T-helper 1 cell (primary cell): ENCODE data around the gene MYMX.

Experiments used
- DNase-seq, 5 donors: peaks; one replicate each; pipeline ENCODE4 v3.0.0-alpha.2; 2012 to 2020

The MYMX gene

DNA sequence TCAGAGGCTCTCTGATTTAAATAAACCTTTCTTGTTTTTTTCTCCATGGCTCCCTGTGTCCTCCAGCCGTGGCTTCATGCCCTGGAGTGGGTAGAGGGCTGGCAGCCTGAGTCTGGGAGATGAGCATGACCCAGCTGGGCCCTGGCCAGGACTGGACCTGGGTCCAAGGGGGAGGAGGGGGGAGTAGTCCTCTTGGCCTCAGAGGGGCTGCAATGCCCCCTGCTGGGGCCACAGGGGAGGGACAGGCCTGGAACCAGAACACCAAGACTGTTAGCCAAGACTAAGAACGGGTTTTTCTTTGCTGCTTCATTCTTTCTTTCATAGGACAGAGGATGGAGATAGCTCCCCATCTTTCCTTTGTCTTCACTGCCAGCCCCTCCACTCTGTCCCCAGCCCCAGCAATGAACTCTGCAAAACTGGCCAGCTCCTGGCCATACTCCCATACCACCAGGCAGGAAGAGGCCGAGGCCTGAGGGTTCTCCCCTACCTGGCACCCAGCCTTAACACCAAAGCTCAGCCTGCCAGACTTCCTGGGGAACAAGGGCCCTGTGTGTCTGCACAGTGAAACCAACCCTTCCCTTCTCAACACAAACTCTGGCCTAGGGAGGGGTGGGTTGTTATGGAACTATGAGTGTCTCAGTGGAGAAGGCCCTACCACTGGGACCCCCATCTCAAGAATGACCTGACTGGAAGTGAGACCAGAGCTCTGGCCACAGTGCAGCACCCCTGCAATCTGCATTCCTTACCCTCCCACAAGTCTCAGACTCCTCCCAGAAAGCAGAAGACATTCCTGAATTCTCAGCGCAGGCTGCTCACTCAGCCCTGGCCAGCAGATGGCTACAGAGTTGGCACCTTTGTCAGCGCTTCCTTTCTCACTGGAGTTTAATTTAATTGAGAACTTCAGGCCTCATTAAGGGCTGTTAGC lies 17.6 kb downstream of the MYMX start:
- no peak for DNase-seq

DNA sequence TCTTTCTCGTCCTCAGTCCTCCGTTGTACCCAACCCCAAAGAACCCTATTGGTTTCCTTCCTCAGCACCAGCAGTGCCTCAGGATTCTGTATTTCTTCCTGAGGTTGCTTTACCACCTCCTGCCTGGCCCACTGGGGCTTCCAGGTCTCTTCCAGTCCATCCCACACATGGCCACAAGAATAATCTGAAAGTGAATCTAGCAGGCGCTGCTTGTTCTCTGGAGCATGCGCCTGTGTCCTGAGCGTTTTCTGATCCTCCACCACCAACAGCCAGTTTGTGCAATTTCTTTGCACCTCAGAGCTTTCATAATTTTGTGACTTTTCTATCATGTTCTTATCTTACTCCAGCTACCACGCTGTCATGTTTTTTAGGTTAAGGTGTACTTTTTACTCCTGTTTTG lies 18.5 kb downstream of the MYMX start:
- DNase-seq = no peak

DNA sequence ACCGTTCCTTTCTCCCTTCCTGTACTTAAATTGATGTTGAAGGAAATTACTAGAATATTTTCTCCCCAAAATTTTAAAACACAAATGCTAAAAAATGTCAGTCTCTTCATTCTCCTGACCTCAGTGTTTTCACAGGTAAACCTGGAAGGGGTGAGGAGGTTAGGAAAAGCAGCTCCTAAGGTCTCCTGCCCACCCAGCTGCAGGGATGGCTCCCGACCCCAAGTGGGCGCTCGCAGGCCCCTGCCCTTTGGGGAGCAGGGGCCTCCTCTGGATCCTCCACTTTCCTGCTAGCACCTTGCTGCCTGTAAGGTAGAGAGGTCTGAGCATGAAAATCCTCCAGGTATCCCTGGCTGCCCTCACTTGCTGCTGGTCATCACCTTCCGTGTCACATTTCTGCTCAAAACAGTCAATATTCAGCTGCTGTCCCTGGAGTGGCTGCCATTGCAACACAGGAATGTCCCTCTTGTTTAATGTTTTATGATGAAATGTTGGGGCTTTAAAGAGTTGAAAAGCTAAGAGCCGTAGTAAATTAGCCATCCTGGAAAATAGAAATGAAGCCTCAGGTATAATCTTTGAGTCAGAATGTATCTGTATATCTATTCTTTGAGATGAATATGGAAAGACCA lies 19.3 kb downstream of the MYMX start:
- DNase-seq = no peak

DNA sequence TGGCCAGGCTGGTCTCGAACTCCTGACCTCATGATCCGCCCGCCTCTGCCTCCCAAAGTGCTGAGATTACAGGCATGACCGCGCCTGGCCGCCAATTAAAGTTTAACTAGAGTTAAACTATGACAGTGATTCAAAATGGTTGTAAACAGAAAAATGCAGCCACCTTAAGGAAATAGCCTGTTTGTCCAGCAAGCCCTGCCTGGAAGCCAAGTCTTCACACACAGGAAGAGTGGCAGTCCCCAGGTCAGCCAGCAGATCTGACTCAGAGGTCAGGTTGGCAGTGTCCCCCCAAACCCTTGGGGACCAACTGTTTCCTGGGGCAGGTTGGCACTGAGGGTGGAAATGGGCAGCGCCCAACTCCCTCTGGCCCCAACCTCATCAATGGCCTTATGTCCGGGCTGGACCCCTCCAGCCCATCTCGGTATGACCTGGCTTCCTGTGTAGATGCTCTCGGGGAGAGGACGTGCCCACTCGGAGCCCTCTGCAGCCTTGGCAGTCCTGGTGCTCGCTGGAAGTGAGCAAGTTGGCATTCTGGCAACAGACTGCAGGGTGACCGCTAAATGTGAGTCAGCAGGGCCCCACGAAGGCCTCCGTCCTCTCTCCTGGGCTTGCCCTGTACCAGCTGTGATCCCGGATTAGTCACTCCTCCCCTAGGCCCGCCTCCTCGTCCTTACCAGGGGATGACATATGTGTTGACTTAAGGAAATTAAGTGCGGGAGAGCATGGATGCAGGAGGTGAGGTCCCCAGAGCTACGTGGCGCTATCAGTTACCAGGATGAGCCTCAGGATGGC lies 20.5 kb downstream of the MYMX start:
- DNase-seq = peak; percentile 37 to 80 (median 45)

DNA sequence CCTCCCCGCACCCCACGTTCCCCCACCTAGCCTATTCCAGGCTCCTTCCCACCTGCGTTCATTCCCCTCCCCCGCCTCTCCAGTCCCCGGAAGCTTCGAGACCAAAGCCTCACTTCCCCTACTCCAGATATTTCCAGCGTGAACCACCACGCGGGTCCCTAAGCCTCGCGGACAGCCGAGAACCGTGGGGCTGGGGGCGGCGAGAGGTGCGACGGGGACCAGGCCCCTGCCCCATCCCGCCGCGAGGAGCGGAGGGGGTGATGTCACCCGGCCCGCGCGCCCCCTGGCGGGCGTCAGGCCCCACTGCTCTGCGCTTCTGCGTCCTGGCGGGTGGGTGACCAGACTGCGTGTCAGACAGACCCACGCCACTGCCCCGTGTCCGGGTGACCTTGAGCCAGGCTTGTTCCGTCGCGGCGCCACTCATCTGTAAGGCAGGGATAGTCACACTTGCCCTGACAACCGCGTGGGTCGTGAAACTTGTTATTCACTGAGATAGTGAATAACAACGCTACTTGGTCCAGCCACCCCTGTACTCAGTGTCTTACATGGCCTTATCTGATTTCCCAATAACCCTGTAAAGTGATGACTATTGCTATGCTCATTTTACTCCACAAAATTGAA lies 21.2 kb downstream of the MYMX start:
- DNase-seq = peak; percentile 58 to 78 (median 65)

DNA sequence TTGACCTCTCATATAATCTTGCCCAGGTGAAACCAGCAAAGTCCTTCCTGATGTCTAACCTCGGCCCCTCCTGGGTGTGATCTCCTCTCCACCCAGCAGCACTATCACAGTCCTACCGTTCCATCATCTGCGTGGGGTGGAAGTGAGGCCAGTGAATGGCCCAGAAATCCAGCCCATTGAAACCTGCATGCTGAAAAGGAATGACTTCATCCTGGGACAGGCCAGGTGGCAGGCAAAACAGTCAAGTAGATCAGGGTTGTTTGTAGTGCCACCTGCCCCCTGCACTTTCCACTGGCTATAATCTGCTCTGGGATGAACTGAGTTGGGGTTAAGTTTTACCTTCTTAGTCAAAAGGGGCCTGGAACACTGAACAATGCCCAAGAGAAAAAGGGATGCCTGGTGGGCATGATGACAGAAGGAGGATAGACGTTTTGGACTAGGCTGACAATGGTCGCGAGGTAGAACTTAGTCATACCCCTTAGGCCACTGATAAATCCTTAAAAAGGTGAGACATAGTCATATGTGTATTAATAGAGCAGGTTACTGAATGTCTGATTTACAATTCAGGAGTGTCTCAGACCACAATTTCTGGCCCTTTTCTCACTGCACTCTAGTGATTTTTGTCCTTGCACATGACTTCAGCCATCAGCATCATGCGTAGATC lies 22.1 kb downstream of the MYMX start:
- DNase-seq = no peak

DNA sequence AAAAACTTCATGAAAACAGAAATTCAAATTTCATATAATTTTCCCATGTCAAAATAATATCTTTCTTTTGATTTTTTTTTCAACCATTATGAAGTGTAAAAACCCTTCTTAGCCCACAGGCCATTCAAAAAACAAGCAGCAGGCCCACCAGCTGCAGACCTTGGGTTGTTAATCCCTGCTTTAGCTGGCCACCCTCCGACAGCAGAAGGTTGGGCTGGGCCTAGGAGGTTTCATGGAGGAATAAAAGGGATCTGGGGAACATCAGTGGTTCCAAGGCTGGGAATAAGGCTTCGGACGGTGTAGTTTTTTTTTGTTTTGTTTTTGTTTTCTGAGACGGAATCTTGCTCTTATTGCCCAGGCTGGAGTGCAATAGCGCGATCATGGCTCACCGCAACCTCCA lies 26.6 kb downstream of the MYMX start:
- DNase-seq = no peak

DNA sequence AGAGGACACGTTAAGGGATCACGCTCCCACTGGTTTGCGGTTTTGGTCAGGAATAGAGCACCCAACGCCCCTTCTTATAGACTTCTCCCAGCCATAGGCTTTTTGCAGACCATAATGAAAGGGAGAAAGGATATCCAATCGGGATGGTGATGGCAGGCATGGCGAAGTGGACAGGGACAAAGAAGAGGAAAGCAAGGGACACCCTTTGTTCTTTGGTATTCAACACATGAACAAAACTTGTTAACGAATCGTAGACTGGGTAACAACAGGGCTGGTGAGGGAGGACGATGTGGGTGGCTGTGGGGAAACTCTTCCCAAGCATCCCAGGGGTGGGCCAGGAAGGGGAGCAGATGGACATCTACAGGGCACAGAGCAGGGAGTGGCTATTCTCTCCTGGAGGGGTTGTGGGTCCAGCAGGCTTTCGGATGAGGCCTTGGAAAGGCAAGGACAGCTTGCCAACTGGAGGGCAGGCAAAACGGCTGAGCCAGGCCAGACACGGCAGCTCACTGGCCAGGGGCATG lies 28.7 kb downstream of the MYMX start:
- DNase-seq = no peak

DNA sequence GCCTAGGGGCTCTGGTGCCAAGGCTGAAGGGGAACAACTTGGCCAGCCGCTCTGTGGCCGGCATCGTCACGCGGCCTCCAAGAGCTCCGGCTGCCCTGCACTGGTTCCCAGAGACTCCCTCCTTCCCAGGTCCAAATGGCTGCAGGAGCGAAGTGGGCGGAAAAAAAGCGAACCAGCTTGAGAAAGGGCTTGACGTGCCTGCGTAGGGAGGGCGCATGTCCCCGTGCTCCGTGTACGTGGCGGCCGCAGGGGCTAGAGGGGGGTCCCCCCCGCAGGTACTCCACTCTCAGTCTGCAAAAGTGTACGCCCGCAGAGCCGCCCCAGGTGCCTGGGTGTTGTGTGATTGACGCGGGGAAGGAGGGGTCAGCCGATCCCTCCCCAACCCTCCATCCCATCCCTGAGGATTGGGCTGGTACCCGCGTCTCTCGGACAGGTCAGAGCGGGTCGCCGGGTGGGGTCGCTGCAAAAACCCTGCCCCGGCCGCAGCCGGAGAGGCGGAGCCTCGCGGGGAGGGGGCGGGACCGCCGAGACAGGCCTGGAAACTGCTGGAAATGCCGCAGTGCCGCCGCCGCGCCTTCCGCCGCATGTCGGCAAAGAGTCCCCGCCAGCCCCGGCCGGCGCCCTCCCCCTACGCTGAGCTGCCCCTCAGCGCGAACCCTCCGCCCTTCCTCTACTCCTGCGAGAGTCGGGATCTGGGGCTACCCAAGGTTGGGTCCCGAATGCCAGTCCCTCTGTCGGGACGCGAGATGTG lies 29.4 kb downstream of the MYMX start:
- peak; percentile 67 to 85 (median 72) for DNase-seq

DNA sequence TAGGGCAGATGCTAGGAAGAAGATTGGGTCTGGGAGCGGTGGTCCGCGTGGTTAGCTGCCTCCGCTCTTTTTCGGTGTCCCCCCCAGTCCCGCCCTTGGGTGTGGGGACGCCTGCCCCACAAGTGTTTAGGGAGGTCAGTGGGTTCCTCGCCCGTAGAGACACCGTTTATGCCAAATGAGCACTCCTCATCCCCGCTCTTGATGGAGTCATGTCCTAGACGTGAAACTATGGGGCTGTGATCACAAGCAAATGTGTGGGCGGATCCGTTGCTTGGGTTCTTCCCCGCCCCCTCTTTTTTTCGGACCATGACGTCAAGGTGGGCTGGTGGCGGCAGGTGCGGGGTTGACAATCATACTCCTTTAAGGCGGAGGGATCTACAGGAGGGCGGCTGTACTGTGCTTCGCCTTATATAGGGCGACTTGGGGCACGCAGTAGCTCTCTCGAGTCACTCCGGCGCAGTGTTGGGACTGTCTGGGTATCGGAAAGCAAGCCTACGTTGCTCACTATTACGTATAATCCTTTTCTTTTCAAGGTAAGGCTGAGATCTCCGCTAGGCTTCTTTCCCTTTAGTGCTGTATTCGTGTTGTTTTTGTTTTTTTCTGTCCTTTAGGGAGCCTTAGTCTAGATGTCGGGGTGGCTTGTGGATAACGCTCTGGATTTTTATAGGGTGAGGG lies 30.1 kb downstream of the MYMX start, which contains the start of gene HSP90AB1:
HSP90AB1 (plus strand) TSS at position 439 of the 675 bp plus-strand sequence. CDS start 1,529 bp downstream, outside the sequence.
- DNase-seq = peak; percentile 90 to 99 (median 94)

DNA sequence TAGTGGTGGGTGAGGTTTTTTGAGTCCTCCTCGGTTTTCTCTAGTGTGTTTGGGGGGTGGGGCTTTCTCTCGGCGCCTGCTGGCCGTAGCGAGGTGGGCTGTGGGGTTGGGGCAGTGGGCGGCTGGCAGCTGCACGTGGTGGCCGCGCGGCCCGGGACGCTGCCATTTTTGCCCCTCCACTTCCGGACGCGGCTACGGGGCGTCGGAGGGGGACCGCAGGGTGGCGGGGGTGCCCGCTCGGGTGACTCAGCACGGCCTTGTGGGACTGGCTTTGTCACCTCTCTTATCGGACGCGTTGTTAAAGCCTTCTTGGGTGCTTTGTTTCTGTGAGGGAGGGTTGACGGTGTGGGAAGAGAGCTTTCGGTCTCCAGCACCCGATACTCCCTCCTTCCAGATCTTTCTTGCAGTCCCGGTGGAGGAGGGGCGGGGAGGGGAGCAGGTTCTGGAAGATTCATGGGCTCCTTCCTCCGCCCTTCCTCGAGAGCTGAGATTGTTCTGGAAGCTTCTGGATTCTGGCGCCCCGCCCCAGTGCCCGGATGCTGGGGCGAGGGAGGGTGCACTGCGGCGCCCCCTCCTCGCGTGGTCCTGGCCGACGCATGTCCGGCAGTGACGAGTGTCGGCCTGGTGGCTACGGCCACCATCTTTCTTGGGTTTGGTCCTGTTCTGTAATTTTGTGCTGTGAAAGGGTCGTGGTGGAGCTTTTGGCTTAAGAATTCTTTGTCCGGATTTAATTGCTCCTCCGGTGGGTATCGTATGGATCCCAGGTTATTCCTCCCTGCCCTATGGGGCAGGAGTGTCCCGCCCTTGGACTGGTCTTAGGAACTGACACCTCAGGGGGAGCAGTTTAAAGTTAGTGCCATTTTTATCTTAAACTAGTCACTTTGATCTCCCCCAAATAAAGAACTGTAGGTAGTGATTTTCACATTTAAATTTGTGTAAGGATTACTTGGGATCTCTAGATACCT lies 30.9 kb downstream of the MYMX start:
- DNase-seq = peak; percentile 71 to 87 (median 80)

DNA sequence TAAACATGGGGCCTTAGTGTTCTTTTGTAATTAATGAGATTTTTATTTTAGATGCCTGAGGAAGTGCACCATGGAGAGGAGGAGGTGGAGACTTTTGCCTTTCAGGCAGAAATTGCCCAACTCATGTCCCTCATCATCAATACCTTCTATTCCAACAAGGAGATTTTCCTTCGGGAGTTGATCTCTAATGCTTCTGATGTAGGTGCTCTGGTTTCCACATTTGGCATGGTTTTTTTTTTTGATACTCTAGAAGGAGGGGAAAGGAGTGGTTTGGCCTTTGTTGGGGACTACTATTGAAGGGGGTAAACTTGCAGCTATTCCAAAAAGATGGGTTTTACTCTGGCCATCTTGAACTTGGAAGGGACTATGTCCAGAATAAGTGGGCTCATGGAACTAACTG lies 31.9 kb downstream of the MYMX start:
- no peak for DNase-seq

DNA sequence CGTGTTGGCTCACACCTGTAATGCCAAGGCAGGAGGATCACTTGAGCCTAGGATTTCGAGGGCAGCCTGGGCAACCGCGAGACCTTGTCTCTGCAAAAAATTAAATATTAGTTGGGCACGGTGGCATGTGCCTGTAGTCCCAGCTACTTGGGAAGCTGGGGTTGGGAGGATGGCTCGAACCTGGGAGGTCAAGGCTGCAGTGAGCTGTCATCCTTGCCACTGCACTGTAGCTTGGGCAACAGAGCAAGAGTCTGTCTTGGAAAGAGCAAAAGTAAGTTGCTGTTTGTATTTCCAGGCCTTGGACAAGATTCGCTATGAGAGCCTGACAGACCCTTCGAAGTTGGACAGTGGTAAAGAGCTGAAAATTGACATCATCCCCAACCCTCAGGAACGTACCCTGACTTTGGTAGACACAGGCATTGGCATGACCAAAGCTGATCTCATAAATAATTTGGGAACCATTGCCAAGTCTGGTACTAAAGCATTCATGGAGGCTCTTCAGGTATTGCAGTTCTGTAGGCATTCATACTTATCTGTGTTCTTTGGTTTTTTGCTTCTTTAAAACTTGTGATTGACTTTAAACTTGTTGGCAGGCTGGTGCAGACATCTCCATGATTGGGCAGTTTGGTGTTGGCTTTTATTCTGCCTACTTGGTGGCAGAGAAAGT lies 32.5 kb downstream of the MYMX start:
- DNase-seq = no peak

DNA sequence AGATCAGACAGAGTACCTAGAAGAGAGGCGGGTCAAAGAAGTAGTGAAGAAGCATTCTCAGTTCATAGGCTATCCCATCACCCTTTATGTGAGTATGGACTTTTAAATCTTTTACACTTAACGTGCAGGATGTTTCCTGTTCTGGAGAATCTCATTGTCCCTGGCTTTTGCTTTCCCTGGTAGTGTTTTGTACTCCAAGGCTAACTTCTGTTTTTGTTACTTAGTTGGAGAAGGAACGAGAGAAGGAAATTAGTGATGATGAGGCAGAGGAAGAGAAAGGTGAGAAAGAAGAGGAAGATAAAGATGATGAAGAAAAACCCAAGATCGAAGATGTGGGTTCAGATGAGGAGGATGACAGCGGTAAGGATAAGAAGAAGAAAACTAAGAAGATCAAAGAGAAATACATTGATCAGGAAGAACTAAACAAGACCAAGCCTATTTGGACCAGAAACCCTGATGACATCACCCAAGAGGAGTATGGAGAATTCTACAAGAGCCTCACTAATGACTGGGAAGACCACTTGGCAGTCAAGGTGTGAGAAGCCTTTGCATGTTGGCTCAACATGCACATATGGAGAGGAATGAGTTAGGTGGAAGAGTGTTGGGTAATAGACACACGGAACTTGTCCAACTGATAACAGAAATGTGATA lies 33.5 kb downstream of the MYMX start:
- DNase-seq = no peak

DNA sequence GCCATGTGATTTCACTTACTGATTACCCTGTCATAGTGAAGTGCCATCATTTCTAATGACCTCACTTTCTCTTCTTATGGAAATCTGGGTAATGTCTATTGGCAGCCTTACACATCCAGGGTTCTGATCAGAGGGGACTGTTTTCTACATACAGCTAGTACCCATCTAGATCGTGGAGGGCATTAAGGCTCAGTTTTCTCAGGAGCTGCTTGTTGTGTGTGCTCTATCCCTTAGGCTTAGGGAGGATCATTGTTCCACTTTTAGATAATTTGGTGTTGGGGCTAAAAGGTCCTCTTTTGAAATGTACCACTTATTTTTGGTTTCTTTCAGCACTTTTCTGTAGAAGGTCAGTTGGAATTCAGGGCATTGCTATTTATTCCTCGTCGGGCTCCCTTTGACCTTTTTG lies 34.0 kb downstream of the MYMX start:
- DNase-seq = no peak

DNA sequence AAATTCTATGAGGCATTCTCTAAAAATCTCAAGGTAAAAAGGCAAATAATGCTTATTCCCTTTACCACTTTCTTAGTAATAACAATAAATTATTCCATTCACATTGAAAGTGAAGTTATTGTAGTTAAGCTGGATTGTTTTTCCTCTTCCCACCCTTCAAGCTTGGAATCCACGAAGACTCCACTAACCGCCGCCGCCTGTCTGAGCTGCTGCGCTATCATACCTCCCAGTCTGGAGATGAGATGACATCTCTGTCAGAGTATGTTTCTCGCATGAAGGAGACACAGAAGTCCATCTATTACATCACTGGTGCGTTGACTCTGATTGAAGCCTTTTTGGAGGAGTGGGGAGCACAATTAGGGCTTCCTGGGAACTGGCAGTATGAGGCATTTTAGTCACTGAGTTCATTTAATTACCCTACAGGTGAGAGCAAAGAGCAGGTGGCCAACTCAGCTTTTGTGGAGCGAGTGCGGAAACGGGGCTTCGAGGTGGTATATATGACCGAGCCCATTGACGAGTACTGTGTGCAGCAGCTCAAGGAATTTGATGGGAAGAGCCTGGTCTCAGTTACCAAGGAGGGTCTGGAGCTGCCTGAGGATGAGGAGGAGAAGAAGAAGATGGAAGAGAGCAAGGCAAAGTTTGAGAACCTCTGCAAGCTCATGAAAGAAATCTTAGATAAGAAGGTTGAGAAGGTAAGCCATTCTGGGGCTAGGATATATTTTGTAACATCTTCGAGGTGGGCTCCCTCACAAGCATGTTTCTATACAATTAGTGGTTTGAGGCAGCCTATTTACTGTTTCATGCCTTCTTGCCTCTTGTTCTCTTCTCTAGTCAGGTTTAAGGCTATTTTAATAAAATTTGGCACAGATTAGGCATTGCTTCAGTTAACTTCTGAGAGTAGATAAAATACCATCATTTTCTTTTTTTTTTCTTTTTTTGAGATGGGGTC lies 35.1 kb downstream of the MYMX start:
- DNase-seq = no peak
